Keratinocyte (primary cell): ENCODE results near the gene FREM1. TPM values are rescaled to one million over a fixed set of nuclear protein-coding genes. Genes with fewer than 3 reads are reported as not detected.

Experiments
- DNase-seq: peaks from one replicate; pipeline ENCODE4 v3.0.0-alpha.2; 2011; ENCODE audit warnings: low read depth, missing footprints, low spot score
- FAIRE-seq: peaks from 2 replicates; lab custom pipeline; 2011; peaks lifted over from hg19 to GRCh38; lab: Jason Lieb, UNC
- H2AFZ ChIP-seq: 2 replicates; pipeline ENCODE4 v1.6.0; 2012; ENCODE audit warnings: low read length, control low read depth, inconsistent platforms; ENCODE audit not compliant: control insufficient read depth
- H3K27ac ChIP-seq: 2 replicates; pipeline ENCODE4 v1.5.1; 2011; ENCODE audit warnings: low read length; ENCODE audit not compliant: control insufficient read depth, insufficient read depth
- H3K27me3 ChIP-seq: 3 replicates; pipeline ENCODE4 v1.6.0; 2011; ENCODE audit warnings: low read length; ENCODE audit not compliant: control insufficient read depth, insufficient read depth; ENCODE audit errors: extremely low read depth
- H3K36me3 ChIP-seq, 2 experiments: 2 replicates in 1 of 2; 3 replicates in 1 of 2; pipeline ENCODE4 v1.5.1; 2011; ENCODE audit warnings: low read length in 2 of 2, mild to moderate bottlenecking in 1 of 2; ENCODE audit not compliant: control insufficient read depth in 2 of 2, insufficient read depth in 2 of 2; ENCODE audit errors: extremely low read depth in 1 of 2
- H3K4me1 ChIP-seq: 3 replicates; pipeline ENCODE4 v1.5.1; 2011; ENCODE audit warnings: low read length; ENCODE audit not compliant: control insufficient read depth, insufficient read depth; ENCODE audit errors: extremely low read depth
- H3K4me2 ChIP-seq: 3 replicates; pipeline ENCODE4 v1.6.0; 2011; ENCODE audit warnings: low read depth, low read length; ENCODE audit not compliant: control insufficient read depth, insufficient read depth; ENCODE audit errors: extremely low read depth
- H3K4me3 ChIP-seq, 3 experiments: fragments of 200-600 bp in 1 of 3; sonication (generic) in 1 of 3; 2 replicates in 2 of 3; 3 replicates in 1 of 3; pipeline ENCODE4 v1.5.1; 2011 to 2016; ENCODE audit warnings: low read length in 3 of 3, mild to moderate bottlenecking in 3 of 3, control low read depth in 2 of 3, inconsistent platforms in 1 of 3, low read depth in 1 of 3, mixed read lengths in 1 of 3, mixed run types in 1 of 3, moderate library complexity in 1 of 3; ENCODE audit not compliant: control insufficient read depth in 2 of 3, insufficient read depth in 2 of 3; ENCODE audit errors: extremely low read depth in 1 of 3
- H3K79me2 ChIP-seq: 2 replicates; pipeline ENCODE4 v1.6.0; 2012; ENCODE audit warnings: low read length; ENCODE audit not compliant: control insufficient read depth, insufficient read depth
- H3K9ac ChIP-seq: 3 replicates; pipeline ENCODE4 v1.6.0; 2011; ENCODE audit warnings: low read length; ENCODE audit not compliant: control insufficient read depth, insufficient read depth; ENCODE audit errors: extremely low read depth
- H3K9me1 ChIP-seq: 3 replicates; pipeline ENCODE4 v1.6.0; 2011; ENCODE audit warnings: low read length; ENCODE audit not compliant: control insufficient read depth, insufficient read depth; ENCODE audit errors: extremely low read depth
- H3K9me3 ChIP-seq: 2 replicates; pipeline ENCODE4 v1.5.1; 2012; ENCODE audit warnings: low read depth, low read length; ENCODE audit not compliant: control insufficient read depth
- H4K20me1 ChIP-seq: 3 replicates; pipeline ENCODE4 v1.6.0; 2011; ENCODE audit warnings: low read length; ENCODE audit not compliant: control insufficient read depth, insufficient read depth; ENCODE audit errors: extremely low read depth
- EZH2 ChIP-seq: IDR thresholded peaks from one replicate; pipeline ENCODE4 v1.6.1; 2012; ENCODE audit warnings: inconsistent platforms, mild to moderate bottlenecking, low read length, moderate library complexity
- dilution Hi-C: fragments of 300-500 bp; cut with MboI; formaldehyde crosslinking; loops from one replicate; pipeline ENCODE4 v1.7.0; 2020; ENCODE audit warnings: low sequenced_read_pairs; ENCODE audit not compliant: extremely low pct_ligation_motif_present
- polyA plus RNA-seq, 5 experiments: library from polyadenylated mRNA; depleted of rRNA in 3 of 5; stranded (reverse) in 3 of 5; stranded (forward) in 1 of 5; unstranded in 1 of 5; fragments of >200 nt; gene quantifications; 1 replicate in 1 of 5; 2 replicates in 3 of 5; 3 replicates in 1 of 5; pipeline versions ENCODE4 v1.2.1 to v1.2.3, GENCODE V29; 2011 to 2012; ENCODE audit warnings: missing spikeins in 2 of 5, low read depth in 1 of 5, low replicate concordance in 1 of 5
- TF ChIP-seq, protein P1 (sequence below), 3 experiments: IDR thresholded peaks in 1 of 3; conservative IDR thresholded peaks in 1 of 3; optimal IDR thresholded peaks in 1 of 3; 2 replicates in 2 of 3; 3 replicates in 1 of 3; pipeline versions ENCODE3 to v1.5.1; 2011; ENCODE audit warnings: low read length in 3 of 3, mild to moderate bottlenecking in 3 of 3, moderate library complexity in 2 of 3, control low read depth in 1 of 3, inconsistent platforms in 1 of 3; ENCODE audit not compliant: insufficient read depth in 2 of 3; ENCODE audit errors: extremely low read depth in 1 of 3

FREM1 gene
- polyA plus RNA-seq, 1 donor (not counting 4 experiments of a cell fraction or from before 2014, with no cell fraction given), result under 0.01 TPM

DNA sequence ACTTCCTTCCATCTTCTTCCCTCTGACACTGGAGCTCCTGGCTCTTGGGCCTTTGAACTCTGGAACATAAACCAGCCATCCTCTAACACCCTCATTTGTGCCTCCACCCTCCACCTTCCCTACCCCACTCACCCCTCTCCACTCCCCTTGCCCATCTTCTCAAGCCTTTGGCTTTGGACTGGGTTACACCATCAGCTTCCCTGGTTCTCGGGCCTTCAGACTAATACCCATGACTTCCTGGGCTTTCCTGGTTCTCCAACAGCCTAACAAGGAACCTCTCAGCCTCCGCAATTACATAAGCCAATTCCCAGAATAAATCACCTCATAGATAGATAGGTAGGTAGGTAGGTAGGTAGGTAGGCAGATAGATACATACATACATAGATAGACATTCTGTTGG is 67.1 kb downstream of the FREM1 start:
- DNase-seq (no peak), FAIRE-seq (no peak)
- TF ChIP-seq EZH2, result no peak
- TF ChIP-seq, protein P1, sequence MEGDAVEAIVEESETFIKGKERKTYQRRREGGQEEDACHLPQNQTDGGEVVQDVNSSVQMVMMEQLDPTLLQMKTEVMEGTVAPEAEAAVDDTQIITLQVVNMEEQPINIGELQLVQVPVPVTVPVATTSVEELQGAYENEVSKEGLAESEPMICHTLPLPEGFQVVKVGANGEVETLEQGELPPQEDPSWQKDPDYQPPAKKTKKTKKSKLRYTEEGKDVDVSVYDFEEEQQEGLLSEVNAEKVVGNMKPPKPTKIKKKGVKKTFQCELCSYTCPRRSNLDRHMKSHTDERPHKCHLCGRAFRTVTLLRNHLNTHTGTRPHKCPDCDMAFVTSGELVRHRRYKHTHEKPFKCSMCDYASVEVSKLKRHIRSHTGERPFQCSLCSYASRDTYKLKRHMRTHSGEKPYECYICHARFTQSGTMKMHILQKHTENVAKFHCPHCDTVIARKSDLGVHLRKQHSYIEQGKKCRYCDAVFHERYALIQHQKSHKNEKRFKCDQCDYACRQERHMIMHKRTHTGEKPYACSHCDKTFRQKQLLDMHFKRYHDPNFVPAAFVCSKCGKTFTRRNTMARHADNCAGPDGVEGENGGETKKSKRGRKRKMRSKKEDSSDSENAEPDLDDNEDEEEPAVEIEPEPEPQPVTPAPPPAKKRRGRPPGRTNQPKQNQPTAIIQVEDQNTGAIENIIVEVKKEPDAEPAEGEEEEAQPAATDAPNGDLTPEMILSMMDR (optimal IDR thresholded peaks at IDR 0.05 in 1 of 3, IDR thresholded peaks at IDR 0.05 in 1 of 3, conservative IDR thresholded peaks at IDR 0.05 in 1 of 3; ENCODE audit: extremely low read depth in 1 of 3, insufficient read depth in 2 of 3, low read length in 3 of 3), result no peak
- Histone ChIP-seq H3K4me2 (no peak overlapping the region), H3K9me1 (no peaks in the 10 kb centered on the region), H3K4me3 (no peak overlapping the region), H3K27me3 (no peaks in the 10 kb centered on the region), H2AFZ (no peak overlapping the region), H3K9ac (no peak overlapping the region), H3K9me3 (no peaks in the 10 kb centered on the region), H4K20me1 (no peaks in the 10 kb centered on the region), H3K27ac (no peak overlapping the region), H3K79me2 (no peaks in the 10 kb centered on the region), H3K4me1 (no peaks in the 10 kb centered on the region), H3K36me3 (no peaks in the 10 kb centered on the region)
- dilution Hi-C loops, result no loop called here

GRCh38 chr9:14842269-14842668 is 68.0 kb downstream of the FREM1 start:
- Histone ChIP-seq H3K9me1 (no peaks in the 10 kb centered on the region), H3K9ac (no peak overlapping the region), H3K36me3 (no peaks in the 10 kb centered on the region), H3K4me2 (no peak overlapping the region), H3K79me2 (no peaks in the 10 kb centered on the region), H3K27ac (no peak overlapping the region), H3K4me3 (no peak overlapping the region), H3K27me3 (no peaks in the 10 kb centered on the region), H2AFZ (no peak overlapping the region), H3K4me1 (no peaks in the 10 kb centered on the region), H4K20me1 (no peaks in the 10 kb centered on the region), H3K9me3 (no peaks in the 10 kb centered on the region)
- DNase-seq, result no peak
- dilution Hi-C loops, result no loop called here
- TF ChIP-seq EZH2, result no peak
- TF ChIP-seq, protein P1 (optimal IDR thresholded peaks at IDR 0.05 in 1 of 3, IDR thresholded peaks at IDR 0.05 in 1 of 3, conservative IDR thresholded peaks at IDR 0.05 in 1 of 3; ENCODE audit: extremely low read depth in 1 of 3, insufficient read depth in 2 of 3, low read length in 3 of 3), result no peak
- FAIRE-seq, result no peak
